ENCODE results near the gene AFMID. TPM values are rescaled to one million over a fixed set of nuclear protein-coding genes. Genes with fewer than 3 reads are reported as not detected.

Gene AFMID
- total RNA-seq, 1 donor from 2014 or later: 27.7 TPM

DNA sequence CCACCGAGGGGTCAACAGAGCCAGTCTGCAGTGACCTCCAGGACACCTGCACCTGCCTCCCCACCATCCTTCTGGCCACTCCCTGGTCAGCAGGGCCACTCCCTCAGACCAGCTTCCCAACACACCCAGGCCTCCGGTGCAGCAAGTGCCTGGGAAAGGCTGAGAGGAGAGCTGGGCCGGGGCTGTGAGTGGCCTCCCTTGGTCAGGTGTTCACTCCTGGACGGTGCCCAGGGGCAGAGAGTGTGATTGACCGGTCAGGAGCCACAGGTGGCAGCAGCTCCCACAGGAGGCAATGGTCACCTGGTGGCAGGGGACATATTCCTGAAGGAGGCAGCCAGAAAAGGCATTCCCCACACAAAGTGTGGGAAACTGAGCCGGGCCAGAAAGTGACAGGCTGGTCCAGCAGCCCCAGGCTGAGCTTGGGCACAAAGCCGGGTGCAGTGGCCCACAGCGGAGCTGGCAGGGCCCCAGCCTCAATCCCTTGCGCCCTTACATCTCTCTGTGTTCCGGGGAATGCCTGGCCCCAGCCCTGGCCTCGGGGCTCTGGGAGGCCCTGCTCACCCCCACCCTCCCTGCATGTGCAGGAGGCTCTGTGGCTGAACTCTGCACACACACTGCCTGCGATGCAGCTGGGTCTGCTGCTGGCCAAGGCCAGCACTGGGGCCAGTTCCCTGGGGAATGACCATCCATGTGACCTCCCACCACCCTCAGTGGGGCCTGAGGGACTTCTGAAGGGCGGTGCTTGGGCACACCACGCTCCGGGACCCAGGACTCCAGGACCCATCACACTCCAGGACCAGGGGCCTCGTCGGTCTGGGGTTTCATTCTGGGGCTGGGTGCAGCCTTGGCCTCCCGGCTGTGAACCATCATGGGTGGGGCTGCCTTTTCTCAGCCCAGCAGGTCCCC, 42.2 kb upstream of the AFMID start:
- no peaks in the 10 kb centered on the region for H3K27me3 Mint-ChIP-seq (ENCODE audit: insufficient read depth)
- no peak for DNase-seq (ENCODE audit: low spot score)
- H3K9me3 Mint-ChIP-seq: no peaks in the 10 kb centered on the region
- H3K4me3 Mint-ChIP-seq: no peak overlapping the region
- intact Hi-C loops (cut with micrococcal nuclease): no loop called here
- H3K27ac Mint-ChIP-seq: no peak overlapping the region
- peaks cover 5% of the 10 kb centered on the region for H3K36me3 Mint-ChIP-seq (ENCODE audit: low read depth)
- peaks cover 19% of the 10 kb centered on the region for H3K4me1 Mint-ChIP-seq (ENCODE audit: low read depth)

DNA sequence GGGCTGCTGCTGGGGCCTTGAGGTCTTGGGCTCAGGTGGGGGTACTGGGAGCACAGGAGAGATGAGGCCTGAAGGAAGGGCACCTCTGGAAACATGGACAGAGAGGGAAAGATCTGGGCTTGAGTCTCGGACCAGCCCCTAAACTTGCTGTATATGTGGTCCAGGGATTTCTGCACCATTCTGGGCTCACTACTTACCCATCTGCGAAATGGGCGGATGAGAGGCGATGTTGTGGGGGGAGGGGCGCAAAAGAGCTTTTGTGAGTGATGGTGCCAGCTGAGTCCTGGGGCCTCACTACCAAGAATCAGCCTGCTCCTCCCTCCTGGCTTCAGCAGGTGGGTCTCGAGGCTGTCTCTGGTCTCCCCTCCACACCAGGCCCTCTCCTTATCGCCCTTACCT, 40.7 kb upstream of the AFMID start:
- peaks cover 13% of the 10 kb centered on the region for H3K4me1 Mint-ChIP-seq (ENCODE audit: low read depth)
- no peaks in the 10 kb centered on the region for H3K36me3 Mint-ChIP-seq (ENCODE audit: low read depth)
- no peak overlapping the region for H3K4me3 Mint-ChIP-seq
- H3K27ac Mint-ChIP-seq: no peak overlapping the region
- no peaks in the 10 kb centered on the region for H3K9me3 Mint-ChIP-seq
- intact Hi-C loops (cut with micrococcal nuclease): no loop called here
- no peaks in the 10 kb centered on the region for H3K27me3 Mint-ChIP-seq (ENCODE audit: insufficient read depth)
- no peak for DNase-seq (ENCODE audit: low spot score)

DNA sequence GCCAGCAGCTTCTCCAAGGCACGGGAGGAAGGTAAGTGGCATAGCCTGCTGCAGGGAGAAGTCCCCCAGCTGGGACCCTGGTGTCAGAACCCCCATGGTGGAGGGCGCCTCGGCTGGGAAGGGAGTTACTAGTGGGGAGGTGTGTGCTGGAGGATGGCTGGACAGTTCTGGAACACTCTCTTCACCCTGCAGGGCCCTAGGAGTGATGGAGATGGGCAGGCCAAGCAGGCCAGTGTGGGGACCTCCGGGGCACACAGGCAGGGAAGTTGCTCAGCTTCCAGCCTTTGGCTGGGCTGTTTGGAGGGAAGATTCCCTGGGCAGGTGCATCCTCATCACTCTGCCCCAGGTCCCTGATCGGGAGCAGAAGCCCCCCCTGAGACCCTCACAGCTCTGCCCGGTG, 40.3 kb upstream of the AFMID start:
- no peak for DNase-seq (ENCODE audit: low spot score)
- no peaks in the 10 kb centered on the region for H3K36me3 Mint-ChIP-seq (ENCODE audit: low read depth)
- H3K9me3 Mint-ChIP-seq: no peaks in the 10 kb centered on the region
- H3K27ac Mint-ChIP-seq: no peak overlapping the region
- peaks cover 13% of the 10 kb centered on the region for H3K4me1 Mint-ChIP-seq (ENCODE audit: low read depth)
- no peak overlapping the region for H3K4me3 Mint-ChIP-seq
- intact Hi-C loops (cut with micrococcal nuclease): no loop called here
- no peaks in the 10 kb centered on the region for H3K27me3 Mint-ChIP-seq (ENCODE audit: insufficient read depth)

DNA sequence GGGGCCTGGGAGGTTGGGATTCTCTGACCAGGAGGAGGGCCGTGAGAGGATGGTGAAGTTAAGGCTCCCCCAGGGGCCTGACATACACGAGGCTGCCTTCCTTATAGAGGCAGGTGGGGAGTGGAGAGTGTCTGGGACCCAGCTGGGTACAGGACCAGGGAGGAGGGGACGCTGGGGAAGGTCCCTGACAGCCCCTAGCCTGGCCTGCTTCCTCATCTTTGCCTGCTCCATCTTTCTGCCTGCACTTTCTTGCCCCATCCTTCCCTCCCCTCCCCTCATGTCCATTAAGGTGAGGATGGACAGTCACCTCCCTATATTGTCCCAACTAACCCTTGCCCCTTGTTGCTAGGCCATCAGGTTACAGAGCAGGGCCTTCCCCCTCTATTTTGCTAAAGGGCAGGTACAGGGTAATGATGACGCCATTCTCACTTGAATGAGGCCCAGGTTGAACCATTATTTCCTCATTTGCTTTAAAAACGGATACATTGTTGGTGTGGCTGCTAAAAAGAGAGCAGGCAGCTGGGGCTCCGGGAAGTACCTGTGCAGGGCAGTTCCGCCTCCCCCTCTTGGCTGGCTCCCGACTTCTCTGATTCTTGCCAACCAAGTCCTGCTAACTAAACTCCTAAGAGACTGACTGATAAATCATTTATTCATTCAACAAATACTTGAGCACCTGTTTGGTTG, 39.7 kb upstream of the AFMID start:
- no peaks in the 10 kb centered on the region for H3K9me3 Mint-ChIP-seq
- no peaks in the 10 kb centered on the region for H3K36me3 Mint-ChIP-seq (ENCODE audit: low read depth)
- no peak for DNase-seq (ENCODE audit: low spot score)
- no peaks in the 10 kb centered on the region for H3K27me3 Mint-ChIP-seq (ENCODE audit: insufficient read depth)
- peak overlapping the region; percentile 34 for H3K27ac Mint-ChIP-seq
- no peak overlapping the region for H3K4me3 Mint-ChIP-seq
- H3K4me1 Mint-ChIP-seq (ENCODE audit: low read depth): peaks cover 13% of the 10 kb centered on the region
- intact Hi-C loops (cut with micrococcal nuclease): no loop called here

DNA sequence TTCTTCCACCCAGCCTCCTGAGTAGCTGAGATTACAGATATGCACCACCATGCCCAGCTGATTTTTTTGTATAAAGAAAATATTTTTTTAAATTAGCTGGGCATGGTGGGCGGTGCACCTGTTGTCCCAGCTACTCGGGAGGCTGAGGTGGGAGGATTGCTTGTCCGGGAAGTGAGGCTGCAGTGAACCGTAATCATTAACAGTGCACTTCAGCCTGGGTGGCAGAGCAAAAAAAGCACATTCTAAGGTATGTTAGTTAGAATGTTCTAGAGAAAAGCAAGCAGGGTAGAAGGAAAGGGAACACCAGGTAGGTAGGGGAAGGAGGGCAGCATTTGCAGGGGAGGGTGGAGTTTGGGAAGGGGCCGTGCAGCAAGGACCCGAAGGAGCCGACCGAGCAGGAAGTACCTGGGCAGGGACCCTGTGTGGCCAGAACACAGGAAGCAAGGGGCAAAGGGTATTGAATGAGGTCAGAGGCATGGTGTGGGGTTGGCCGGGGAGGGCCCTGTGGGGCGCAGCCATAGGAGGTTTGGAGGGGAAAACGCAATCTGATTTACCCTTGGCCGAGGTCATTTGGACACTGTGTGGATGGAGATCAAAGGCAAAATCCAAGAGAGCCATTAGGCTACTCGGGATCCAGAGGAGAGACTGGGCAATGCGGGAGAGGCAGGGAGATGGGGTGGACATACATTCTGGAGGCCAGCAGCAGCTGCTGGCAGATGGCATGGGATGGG, 38.7 kb upstream of the AFMID start:
- H3K4me1 Mint-ChIP-seq (ENCODE audit: low read depth): peaks cover 13% of the 10 kb centered on the region
- H3K36me3 Mint-ChIP-seq (ENCODE audit: low read depth): no peaks in the 10 kb centered on the region
- no peak for DNase-seq (ENCODE audit: low spot score)
- H3K27me3 Mint-ChIP-seq (ENCODE audit: insufficient read depth): no peaks in the 10 kb centered on the region
- intact Hi-C loops (cut with micrococcal nuclease): no loop called here
- H3K9me3 Mint-ChIP-seq: no peaks in the 10 kb centered on the region
- peak overlapping the region; percentile 40 for H3K27ac Mint-ChIP-seq
- no peak overlapping the region for H3K4me3 Mint-ChIP-seq

DNA sequence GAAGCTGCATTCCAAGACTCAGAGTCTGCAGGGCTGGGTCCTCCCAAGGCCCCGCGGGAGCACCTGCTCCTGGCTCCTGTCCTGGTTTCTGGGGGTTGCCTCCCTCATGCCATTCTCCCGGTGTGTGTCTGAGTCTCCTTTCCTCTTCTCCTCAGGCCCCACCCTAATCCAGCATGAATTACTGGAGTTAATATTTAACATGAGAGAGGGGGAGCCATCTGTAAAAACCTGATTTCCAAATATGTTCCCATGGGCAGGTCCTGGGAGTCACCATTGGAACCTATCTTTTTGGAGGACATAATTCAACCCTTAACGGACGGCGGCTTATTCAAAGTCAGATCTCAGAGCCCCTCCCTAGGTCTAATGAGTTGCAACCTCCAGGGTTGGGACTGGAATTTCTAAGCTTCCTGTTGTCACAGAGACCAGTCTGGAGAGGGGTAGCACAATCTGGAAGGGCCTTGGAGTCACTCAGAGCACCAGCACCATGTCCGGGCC, 35.6 kb upstream of the AFMID start:
- H3K9me3 Mint-ChIP-seq: no peaks in the 10 kb centered on the region
- intact Hi-C loops (cut with micrococcal nuclease): no loop called here
- DNase-seq (ENCODE audit: low spot score): no peak
- no peak overlapping the region for H3K27ac Mint-ChIP-seq
- no peaks in the 10 kb centered on the region for H3K27me3 Mint-ChIP-seq (ENCODE audit: insufficient read depth)
- H3K4me1 Mint-ChIP-seq (ENCODE audit: low read depth): peaks cover 13% of the 10 kb centered on the region
- H3K4me3 Mint-ChIP-seq: no peak overlapping the region
- H3K36me3 Mint-ChIP-seq (ENCODE audit: low read depth): no peaks in the 10 kb centered on the region

DNA sequence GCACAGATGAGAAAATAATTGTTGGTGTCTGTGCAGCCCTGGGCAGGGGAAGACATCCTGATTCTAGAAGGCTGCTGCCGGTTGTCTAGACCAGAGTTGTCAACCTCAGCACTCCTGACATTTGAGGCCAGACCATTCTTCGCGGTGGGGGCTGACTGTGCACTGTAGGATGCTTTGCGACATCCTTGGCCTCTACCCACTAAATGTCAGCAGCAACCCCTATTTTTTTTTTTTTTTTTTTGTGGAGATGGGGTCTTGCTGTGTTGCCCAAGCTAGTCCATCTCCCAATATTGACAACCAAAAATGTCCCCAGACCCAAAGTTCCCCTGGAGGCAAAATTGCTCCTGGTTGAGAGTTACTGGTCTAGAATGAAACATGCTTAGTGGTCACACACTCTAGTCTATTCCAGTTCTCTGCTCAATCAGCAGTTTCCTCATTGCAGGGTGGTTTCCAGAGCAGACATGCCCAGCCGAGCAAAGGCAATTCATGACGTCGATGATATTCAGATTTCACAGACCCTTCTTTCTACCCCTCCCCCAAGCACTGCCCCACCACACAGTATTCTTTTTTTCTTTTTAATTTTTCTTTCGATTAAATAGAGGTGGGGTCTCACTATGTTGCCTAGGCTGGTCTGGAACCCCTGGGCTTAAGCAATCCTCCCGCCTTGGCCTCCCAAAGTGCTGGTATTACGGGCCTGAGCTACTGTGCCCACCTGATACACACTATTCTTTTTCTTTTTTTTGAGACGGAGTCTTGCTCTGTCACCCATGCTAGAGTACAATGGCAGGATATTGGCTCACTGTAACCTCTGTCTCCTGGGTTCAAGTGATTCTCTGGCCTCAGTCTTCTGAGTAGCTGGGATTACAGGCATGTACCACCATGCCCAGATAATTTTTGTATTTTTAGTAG, 32.0 kb upstream of the AFMID start:
- Mint-ChIP-seq H3K9me3 (no peaks in the 10 kb centered on the region), H3K4me1 (ENCODE audit: low read depth) (peaks cover 7% of the 10 kb centered on the region), H3K36me3 (ENCODE audit: low read depth) (no peaks in the 10 kb centered on the region), H3K27me3 (ENCODE audit: insufficient read depth) (no peaks in the 10 kb centered on the region), H3K4me3 (no peak overlapping the region), H3K27ac (no peak overlapping the region)
- DNase-seq (ENCODE audit: low spot score): no peak
- intact Hi-C loops (cut with micrococcal nuclease): no loop called here

DNA sequence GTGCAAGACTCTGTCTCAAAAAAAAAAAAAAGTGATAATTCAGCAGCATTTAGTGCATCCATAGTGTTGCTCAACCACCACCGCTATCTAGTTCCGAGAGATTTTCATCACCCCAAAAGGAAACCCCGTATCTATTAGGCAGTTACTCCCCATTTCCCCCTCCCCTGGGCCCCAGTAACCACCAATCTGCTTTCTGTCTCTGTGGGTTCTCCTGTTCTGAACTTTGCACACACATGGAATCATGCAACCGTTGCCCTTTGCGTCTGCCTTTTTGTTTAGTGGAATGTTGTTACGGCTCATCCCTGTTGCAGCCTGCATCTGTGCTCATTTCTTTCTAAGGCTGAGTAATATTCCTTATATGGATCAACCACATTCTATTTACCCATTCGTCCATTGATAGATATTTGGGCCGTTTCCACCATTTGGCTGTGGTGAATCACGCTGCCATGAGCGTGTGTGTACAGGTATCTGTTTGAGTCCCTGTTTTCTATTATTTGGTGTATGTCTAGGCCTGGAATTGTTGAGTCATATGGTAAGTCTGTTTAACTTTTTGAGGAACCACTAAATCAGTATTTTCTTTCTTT, 27.5 kb upstream of the AFMID start:
- Mint-ChIP-seq H3K4me3 (no peak overlapping the region), H3K4me1 (ENCODE audit: low read depth) (peaks cover 7% of the 10 kb centered on the region), H3K27me3 (ENCODE audit: insufficient read depth) (no peaks in the 10 kb centered on the region), H3K9me3 (no peaks in the 10 kb centered on the region), H3K36me3 (ENCODE audit: low read depth) (no peaks in the 10 kb centered on the region), H3K27ac (peak overlapping the region; percentile 2)
- intact Hi-C loops (cut with micrococcal nuclease): no loop called here
- DNase-seq (ENCODE audit: low spot score): no peak

DNA sequence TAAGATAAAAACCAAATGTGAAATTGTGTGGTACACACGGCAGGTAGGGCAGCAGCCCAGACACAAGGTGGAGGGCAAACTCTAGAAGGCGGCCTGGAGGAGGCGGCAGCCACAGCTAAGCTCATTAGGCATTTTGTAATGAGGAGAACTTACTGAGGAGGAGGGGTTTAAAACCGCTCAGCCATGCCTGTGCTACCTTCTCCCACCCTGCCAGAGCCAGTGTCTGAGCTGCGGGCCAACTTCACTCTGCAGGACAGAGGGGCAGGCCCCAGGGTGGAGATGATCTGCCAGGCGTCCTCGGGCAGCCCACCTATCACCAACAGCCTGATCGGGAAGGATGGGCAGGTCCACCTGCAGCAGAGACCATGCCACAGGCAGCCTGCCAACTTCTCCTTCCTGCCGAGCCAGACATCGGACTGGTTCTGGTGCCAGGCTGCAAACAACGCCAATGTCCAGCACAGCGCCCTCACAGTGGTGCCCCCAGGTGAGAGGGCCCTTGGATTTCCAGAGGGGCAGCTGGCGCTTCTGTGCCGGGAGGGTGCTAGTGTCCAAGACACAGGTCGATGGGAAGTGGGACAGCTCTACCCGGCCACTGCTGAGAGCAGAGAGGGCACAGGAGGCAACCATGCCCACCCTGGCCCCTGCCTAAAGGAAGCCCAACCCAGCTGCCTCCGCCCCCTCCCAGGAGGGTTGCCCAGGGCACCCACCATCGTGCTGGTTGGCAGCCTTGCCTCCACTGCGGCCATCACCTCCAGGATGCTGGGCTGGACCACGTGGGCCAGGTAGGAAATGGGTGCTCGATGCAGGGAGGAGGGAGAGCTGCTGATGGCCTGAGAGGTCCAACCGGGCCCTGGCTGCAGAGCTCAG, 23.0 kb upstream of the AFMID start:
- H3K9me3 Mint-ChIP-seq: no peaks in the 10 kb centered on the region
- H3K27ac Mint-ChIP-seq: no peak overlapping the region
- H3K36me3 Mint-ChIP-seq (ENCODE audit: low read depth): no peaks in the 10 kb centered on the region
- intact Hi-C loops (cut with micrococcal nuclease): no loop called here
- no peak for DNase-seq (ENCODE audit: low spot score)
- peaks cover 7% of the 10 kb centered on the region for H3K4me1 Mint-ChIP-seq (ENCODE audit: low read depth)
- no peak overlapping the region for H3K4me3 Mint-ChIP-seq
- H3K27me3 Mint-ChIP-seq (ENCODE audit: insufficient read depth): peaks cover 2% of the 10 kb centered on the region

DNA sequence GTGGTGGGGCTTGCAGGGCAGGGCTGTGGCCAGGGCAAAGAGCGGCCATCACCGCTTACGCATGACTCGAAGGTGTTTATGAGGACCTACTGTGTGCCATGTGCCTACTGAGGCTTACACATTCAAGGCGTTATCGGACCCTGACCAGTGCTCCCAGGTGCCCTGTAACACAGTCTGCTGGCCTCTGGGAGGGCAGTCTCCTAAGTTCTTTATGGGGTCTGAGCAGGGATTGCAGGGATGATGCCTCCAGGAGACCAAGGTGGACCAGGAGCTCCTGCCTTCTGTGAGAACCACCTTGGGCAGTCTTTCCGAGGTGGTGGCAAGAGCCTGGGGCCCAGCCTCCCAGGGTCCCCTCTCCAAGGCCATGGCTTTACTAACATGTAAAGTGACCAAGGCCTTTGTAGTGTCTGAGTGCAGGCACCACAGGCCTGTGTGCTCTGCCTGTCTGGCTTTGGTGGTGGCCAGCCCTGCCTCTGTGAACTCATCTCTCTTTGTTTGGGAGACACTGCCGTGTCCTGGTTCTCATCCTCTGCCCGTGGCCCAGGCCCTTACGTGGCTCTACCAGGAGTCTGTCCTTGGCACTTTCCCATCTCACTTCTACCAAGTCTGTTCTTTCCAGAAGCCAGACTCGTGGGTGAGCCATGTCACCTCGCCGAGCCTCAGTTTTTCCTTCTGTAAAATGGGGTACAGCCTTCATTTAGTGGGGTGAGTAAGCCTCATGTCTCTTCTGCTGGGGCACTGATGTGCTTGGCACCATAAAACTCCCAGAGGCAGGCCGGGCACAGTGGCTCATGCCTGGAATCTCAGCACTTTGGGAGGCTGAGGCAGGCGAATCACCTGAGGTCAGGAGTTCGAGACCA, 22.2 kb upstream of the AFMID start:
- intact Hi-C loops (cut with micrococcal nuclease): no loop called here
- no peaks in the 10 kb centered on the region for H3K36me3 Mint-ChIP-seq (ENCODE audit: low read depth)
- DNase-seq (ENCODE audit: low spot score): no peak
- no peaks in the 10 kb centered on the region for H3K9me3 Mint-ChIP-seq
- no peak overlapping the region for H3K4me3 Mint-ChIP-seq
- H3K27me3 Mint-ChIP-seq (ENCODE audit: insufficient read depth): peaks cover 2% of the 10 kb centered on the region
- H3K4me1 Mint-ChIP-seq (ENCODE audit: low read depth): peaks cover 1% of the 10 kb centered on the region
- H3K27ac Mint-ChIP-seq: no peak overlapping the region

DNA sequence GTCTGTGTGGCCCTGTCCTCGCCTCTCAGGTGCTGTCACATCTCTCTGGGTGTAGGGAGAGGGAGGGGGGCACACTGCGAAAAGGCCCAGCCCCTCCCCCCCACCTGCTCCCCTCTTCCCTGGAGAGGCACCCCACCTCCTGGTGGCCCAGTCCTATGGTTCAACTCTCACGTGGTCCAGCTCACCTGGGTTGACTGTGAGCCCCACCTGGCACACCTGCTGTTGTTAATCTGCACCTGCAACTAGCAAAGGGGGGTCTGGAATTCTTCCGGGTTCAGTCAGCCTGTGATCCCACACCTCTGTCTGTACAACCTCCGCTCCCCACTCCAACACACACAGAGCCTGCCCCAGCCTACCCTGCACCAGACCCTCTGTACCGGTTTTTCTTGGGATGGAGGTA, 20.7 kb upstream of the AFMID start:
- intact Hi-C loops (cut with micrococcal nuclease): no loop called here
- no peak for DNase-seq (ENCODE audit: low spot score)
- Mint-ChIP-seq H3K27me3 (ENCODE audit: insufficient read depth) (peaks cover 2% of the 10 kb centered on the region), H3K4me3 (peak overlapping the region; percentile 19), H3K9me3 (no peaks in the 10 kb centered on the region), H3K27ac (no peak overlapping the region), H3K36me3 (ENCODE audit: low read depth) (no peaks in the 10 kb centered on the region), H3K4me1 (ENCODE audit: low read depth) (peaks cover 9% of the 10 kb centered on the region)

Measured in activated T-helper 1 cell treated with anti-CD3 and anti-CD28 coated beads, Interleukin-12 subunit alpha, Interleukin-12 subunit beta, Interleukin-2, Interleukin-4 antibody, amounts not matched to agents 30 ng/mL and 10 ng/mL and 1 ng/mL, durations not matched to agents 14 hours and 24 hours and 36 hours (primary cell).